22Rv1 (cell line): Measurements from ENCODE around the gene PAFAH1B1.

Experiments
- CTCF ChIP-seq: fragments of 450-650 bp; IDR thresholded peaks from 2 replicates; pipeline ENCODE4 v1.5.1; 2017; ENCODE audit warnings: mild to moderate bottlenecking
- ZFX ChIP-seq: fragments of 450-650 bp; IDR thresholded peaks from 2 replicates; pipeline ENCODE4 v1.6.1; 2017; ENCODE audit warnings: antibody characterized with exemption, borderline replicate concordance

- TF ChIP-seq CTCF (no peak), ZFX (no peak)
Observed at GRCh38 chr17:2649191-2649590, 55.7 kb downstream of the PAFAH1B1 start.
